Measurements from ENCODE around the gene ITSN2. TPM values are rescaled to one million over a fixed set of nuclear protein-coding genes. Genes with fewer than 3 reads are reported as not detected.

Gene ITSN2
- total RNA-seq, 1 donor from 2014 or later, result 23.8 TPM

GRCh38 chr2:24365826-24366225 is 5.5 kb upstream of the ITSN2 start:
- no peaks in the 10 kb centered on the region for H3K36me3 Mint-ChIP-seq (ENCODE audit: low read depth, unreplicated experiment)
- H3K4me1 Mint-ChIP-seq (ENCODE audit: low read depth, unreplicated experiment), result peaks cover 17% of the 10 kb centered on the region
- Histone ChIP-seq H3K4me1 (ENCODE audit: insufficient read depth, low read length) (no peaks in the 10 kb centered on the region), H3K9me3 (ENCODE audit: insufficient read depth, low read depth, low read length) (no peaks in the 10 kb centered on the region), H3K4me2 (ENCODE audit: low read length) (no peak overlapping the region), H2AFZ (ENCODE audit: low read depth, low read length) (no peak overlapping the region), H3K36me3 (ENCODE audit: insufficient read depth, low read length) (no peaks in the 10 kb centered on the region), H4K20me1 (ENCODE audit: insufficient read depth, low read length) (no peaks in the 10 kb centered on the region), H3K27ac (ENCODE audit: low read depth, low read length) (no peak overlapping the region), H3K27me3 (ENCODE audit: insufficient read depth, low read length) (no peaks in the 10 kb centered on the region), H3K79me2 (ENCODE audit: insufficient read depth, low read length) (no peaks in the 10 kb centered on the region), H3K4me3 (ENCODE audit: insufficient read depth, low read depth, low read length) (no peak overlapping the region), H3K9ac (ENCODE audit: low read length) (no peak overlapping the region)
- H3K4me3 Mint-ChIP-seq (ENCODE audit: unreplicated experiment), result no peak overlapping the region
- FAIRE-seq, result no peak
- H3K27ac Mint-ChIP-seq (ENCODE audit: unreplicated experiment), result no peak overlapping the region
- DNase-seq (ENCODE audit: low read depth), result no peak
- H3K27me3 Mint-ChIP-seq (ENCODE audit: low read depth, unreplicated experiment), result peaks cover 3% of the 10 kb centered on the region
- no peak for TF ChIP-seq EZH2 (IDR thresholded peaks at IDR 0.05; ENCODE audit: insufficient read depth, low read length)
- TF ChIP-seq, protein P1, sequence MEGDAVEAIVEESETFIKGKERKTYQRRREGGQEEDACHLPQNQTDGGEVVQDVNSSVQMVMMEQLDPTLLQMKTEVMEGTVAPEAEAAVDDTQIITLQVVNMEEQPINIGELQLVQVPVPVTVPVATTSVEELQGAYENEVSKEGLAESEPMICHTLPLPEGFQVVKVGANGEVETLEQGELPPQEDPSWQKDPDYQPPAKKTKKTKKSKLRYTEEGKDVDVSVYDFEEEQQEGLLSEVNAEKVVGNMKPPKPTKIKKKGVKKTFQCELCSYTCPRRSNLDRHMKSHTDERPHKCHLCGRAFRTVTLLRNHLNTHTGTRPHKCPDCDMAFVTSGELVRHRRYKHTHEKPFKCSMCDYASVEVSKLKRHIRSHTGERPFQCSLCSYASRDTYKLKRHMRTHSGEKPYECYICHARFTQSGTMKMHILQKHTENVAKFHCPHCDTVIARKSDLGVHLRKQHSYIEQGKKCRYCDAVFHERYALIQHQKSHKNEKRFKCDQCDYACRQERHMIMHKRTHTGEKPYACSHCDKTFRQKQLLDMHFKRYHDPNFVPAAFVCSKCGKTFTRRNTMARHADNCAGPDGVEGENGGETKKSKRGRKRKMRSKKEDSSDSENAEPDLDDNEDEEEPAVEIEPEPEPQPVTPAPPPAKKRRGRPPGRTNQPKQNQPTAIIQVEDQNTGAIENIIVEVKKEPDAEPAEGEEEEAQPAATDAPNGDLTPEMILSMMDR (IDR thresholded peaks at IDR 0.05; ENCODE audit: insufficient read depth, low read depth, low read length), result no peak
- H3K9me3 Mint-ChIP-seq (ENCODE audit: unreplicated experiment), result no peaks in the 10 kb centered on the region

- Histone ChIP-seq H2AFZ (ENCODE audit: low read depth, low read length) (no peak overlapping the region), H3K4me1 (ENCODE audit: insufficient read depth, low read length) (no peaks in the 10 kb centered on the region), H3K9me3 (ENCODE audit: insufficient read depth, low read depth, low read length) (no peaks in the 10 kb centered on the region), H3K4me3 (ENCODE audit: insufficient read depth, low read depth, low read length) (no peak overlapping the region), H3K79me2 (ENCODE audit: insufficient read depth, low read length) (peaks cover under 1% of the 10 kb centered on the region), H3K9ac (ENCODE audit: low read length) (no peak overlapping the region), H3K4me2 (ENCODE audit: low read length) (no peak overlapping the region), H3K36me3 (ENCODE audit: insufficient read depth, low read length) (no peaks in the 10 kb centered on the region), H3K27ac (ENCODE audit: low read depth, low read length) (no peak overlapping the region), H3K27me3 (ENCODE audit: insufficient read depth, low read length) (no peaks in the 10 kb centered on the region), H4K20me1 (ENCODE audit: insufficient read depth, low read length) (no peaks in the 10 kb centered on the region)
- Mint-ChIP-seq H3K4me1 (ENCODE audit: low read depth, unreplicated experiment) (peaks cover 17% of the 10 kb centered on the region), H3K27ac (ENCODE audit: unreplicated experiment) (no peak overlapping the region), H3K27me3 (ENCODE audit: low read depth, unreplicated experiment) (peaks cover 3% of the 10 kb centered on the region), H3K36me3 (ENCODE audit: low read depth, unreplicated experiment) (no peaks in the 10 kb centered on the region), H3K9me3 (ENCODE audit: unreplicated experiment) (no peaks in the 10 kb centered on the region), H3K4me3 (ENCODE audit: unreplicated experiment) (no peak overlapping the region)
- no peak for TF ChIP-seq EZH2 (IDR thresholded peaks at IDR 0.05; ENCODE audit: insufficient read depth, low read length)
- TF ChIP-seq, protein P1 (IDR thresholded peaks at IDR 0.05; ENCODE audit: insufficient read depth, low read depth, low read length), result no peak
- no peak for DNase-seq (ENCODE audit: low read depth)
- FAIRE-seq, result no peak
Measured at GRCh38 chr2:24365051-24365450, 4.7 kb upstream of the ITSN2 start.

DNA sequence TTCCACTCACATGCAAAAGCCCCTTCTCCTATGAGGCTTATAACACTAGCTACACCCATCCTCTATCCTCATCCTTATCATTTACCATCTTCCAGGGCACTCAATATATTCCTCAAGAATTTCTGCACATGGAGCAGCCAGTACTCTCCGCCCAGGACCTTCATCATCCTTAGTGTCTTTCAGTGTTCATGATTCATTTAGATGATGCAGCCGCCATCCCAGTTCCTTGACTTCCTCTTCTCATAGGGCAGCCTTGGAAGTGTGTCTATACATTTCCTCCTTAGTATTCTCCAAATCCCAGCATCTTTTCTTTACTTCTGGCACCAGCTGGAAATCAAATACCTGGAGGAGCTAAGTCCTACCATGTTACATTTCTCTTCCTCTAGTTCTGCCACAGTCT is 3.0 kb upstream of the ITSN2 start:
- H2AFZ ChIP-seq (ENCODE audit: low read depth, low read length), result no peak overlapping the region
- FAIRE-seq (no peak), DNase-seq (ENCODE audit: low read depth) (no peak)
- no peak overlapping the region for H3K4me2 ChIP-seq (ENCODE audit: low read length)
- TF ChIP-seq EZH2 (IDR thresholded peaks at IDR 0.05; ENCODE audit: insufficient read depth, low read length), result no peak
- TF ChIP-seq, protein P1 (IDR thresholded peaks at IDR 0.05; ENCODE audit: insufficient read depth, low read depth, low read length), result no peak
- no peaks in the 10 kb centered on the region for H3K9me3 ChIP-seq (ENCODE audit: insufficient read depth, low read depth, low read length)
- H3K36me3 ChIP-seq (ENCODE audit: insufficient read depth, low read length), result no peaks in the 10 kb centered on the region
- H3K27me3 Mint-ChIP-seq (ENCODE audit: low read depth, unreplicated experiment), result peaks cover 3% of the 10 kb centered on the region
- H3K9me3 Mint-ChIP-seq (ENCODE audit: unreplicated experiment), result no peaks in the 10 kb centered on the region
- no peaks in the 10 kb centered on the region for H3K27me3 ChIP-seq (ENCODE audit: insufficient read depth, low read length)
- no peak overlapping the region for H3K9ac ChIP-seq (ENCODE audit: low read length)
- peaks cover 21% of the 10 kb centered on the region for H3K4me1 Mint-ChIP-seq (ENCODE audit: low read depth, unreplicated experiment)
- no peak overlapping the region for H3K4me3 ChIP-seq (ENCODE audit: insufficient read depth, low read depth, low read length)
- no peak overlapping the region for H3K4me3 Mint-ChIP-seq (ENCODE audit: unreplicated experiment)
- H3K27ac Mint-ChIP-seq (ENCODE audit: unreplicated experiment), result no peak overlapping the region
- no peak overlapping the region for H3K27ac ChIP-seq (ENCODE audit: low read depth, low read length)
- peaks cover 18% of the 10 kb centered on the region for H3K79me2 ChIP-seq (ENCODE audit: insufficient read depth, low read length)
- H4K20me1 ChIP-seq (ENCODE audit: insufficient read depth, low read length), result peaks cover 4% of the 10 kb centered on the region
- H3K36me3 Mint-ChIP-seq (ENCODE audit: low read depth, unreplicated experiment), result no peaks in the 10 kb centered on the region
- peaks cover 7% of the 10 kb centered on the region for H3K4me1 ChIP-seq (ENCODE audit: insufficient read depth, low read length)
